Left ventricle myocardium inferior (tissue), 1 donor: ENCODE measurements around the gene PTPRN. TPM values are rescaled to one million over a fixed set of nuclear protein-coding genes. Genes with fewer than 3 reads are reported as not detected.
A peak's percentile ranks its signal among the peaks of the same experiment; 100 is the strongest.

Source experiments
- DNase-seq: peaks from one replicate; pipeline ENCODE4 v3.0.0-alpha.2; 2020
- H3K27ac ChIP-seq: fragments of 200-600 bp; replicated peaks from 2 replicates; pipeline ENCODE4 v1.8.0; 2021
- H3K27me3 ChIP-seq: fragments of 200-600 bp; 2 replicates; pipeline ENCODE4 v1.8.0; 2021; ENCODE audit warnings: low read depth
- H3K36me3 ChIP-seq: fragments of 200-600 bp; 2 replicates; pipeline ENCODE4 v1.8.0; 2021
- H3K4me1 ChIP-seq: fragments of 200-600 bp; 2 replicates; pipeline ENCODE4 v1.8.0; 2021
- H3K4me3 ChIP-seq: fragments of 200-600 bp; 2 replicates; pipeline ENCODE4 v1.8.0; 2021; ENCODE audit warnings: mild to moderate bottlenecking, moderate library complexity
- H3K9me3 ChIP-seq: fragments of 200-600 bp; replicated peaks from 2 replicates; pipeline ENCODE4 v1.8.0; 2021
- intact Hi-C: fragments of 100-400 bp; cut with micrococcal nuclease; formaldehyde crosslinking; loops from one replicate; pipeline ENCODE4 v1.11.0; 2022
- microRNA-seq: library from miRNA; unstranded; fragments of <30 nt; microRNA quantifications from one replicate; pipeline ENCODE4 v1.2.0, GENCODE V29; 2020
- total RNA-seq: library from RNA; stranded (reverse); fragmentation: NEBNext Ultra II Directional; extraction: Animal tissue kit (Norgen Biotek cat#: 25700); gene quantifications from one replicate; pipeline ENCODE4 v1.2.1, GENCODE V29; 2021
- TF ChIP-seq, protein P1 (sequence below): fragments of 200-600 bp; IDR thresholded peaks from 2 replicates; pipeline ENCODE4 v1.8.0; 2021; ENCODE audit warnings: antibody characterized with exemption, mild to moderate bottlenecking, borderline replicate concordance
- donor health status: DM: no; HTN: yes; CAD: no; lungs with severe emphysema.

PTPRN gene
- total RNA-seq, 1 donor from 2014 or later: 0.11 TPM

DNA sequence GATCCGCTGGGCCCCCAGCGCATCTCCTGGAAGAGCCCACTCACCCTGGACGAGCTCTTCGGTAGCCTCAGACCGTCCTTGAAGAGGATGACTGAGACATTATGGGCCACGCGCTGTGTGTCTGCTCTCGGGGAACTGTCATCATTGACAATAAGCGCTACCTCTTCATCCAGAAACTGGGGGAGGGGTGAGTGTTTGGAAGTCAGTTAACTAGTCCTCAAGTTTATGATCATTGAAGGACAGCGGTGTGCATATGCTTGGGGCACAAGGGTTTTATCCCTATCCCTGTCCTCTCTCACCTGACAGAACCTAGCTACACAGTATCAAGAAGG is 63.3 kb downstream of the PTPRN start:
- peaks cover 29% of the 10 kb centered on the region for H3K36me3 ChIP-seq
- intact Hi-C loops: no loop called here
- TF ChIP-seq, protein P1, sequence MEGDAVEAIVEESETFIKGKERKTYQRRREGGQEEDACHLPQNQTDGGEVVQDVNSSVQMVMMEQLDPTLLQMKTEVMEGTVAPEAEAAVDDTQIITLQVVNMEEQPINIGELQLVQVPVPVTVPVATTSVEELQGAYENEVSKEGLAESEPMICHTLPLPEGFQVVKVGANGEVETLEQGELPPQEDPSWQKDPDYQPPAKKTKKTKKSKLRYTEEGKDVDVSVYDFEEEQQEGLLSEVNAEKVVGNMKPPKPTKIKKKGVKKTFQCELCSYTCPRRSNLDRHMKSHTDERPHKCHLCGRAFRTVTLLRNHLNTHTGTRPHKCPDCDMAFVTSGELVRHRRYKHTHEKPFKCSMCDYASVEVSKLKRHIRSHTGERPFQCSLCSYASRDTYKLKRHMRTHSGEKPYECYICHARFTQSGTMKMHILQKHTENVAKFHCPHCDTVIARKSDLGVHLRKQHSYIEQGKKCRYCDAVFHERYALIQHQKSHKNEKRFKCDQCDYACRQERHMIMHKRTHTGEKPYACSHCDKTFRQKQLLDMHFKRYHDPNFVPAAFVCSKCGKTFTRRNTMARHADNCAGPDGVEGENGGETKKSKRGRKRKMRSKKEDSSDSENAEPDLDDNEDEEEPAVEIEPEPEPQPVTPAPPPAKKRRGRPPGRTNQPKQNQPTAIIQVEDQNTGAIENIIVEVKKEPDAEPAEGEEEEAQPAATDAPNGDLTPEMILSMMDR: no peak
- no peak for DNase-seq
- H3K27me3 ChIP-seq: no peaks in the 10 kb centered on the region
- H3K27ac ChIP-seq: peak overlapping the region; percentile 93
- no peaks in the 10 kb centered on the region for H3K9me3 ChIP-seq
- peaks cover 62% of the 10 kb centered on the region for H3K4me1 ChIP-seq
- H3K4me3 ChIP-seq: peak overlapping the region; percentile 81

DNA sequence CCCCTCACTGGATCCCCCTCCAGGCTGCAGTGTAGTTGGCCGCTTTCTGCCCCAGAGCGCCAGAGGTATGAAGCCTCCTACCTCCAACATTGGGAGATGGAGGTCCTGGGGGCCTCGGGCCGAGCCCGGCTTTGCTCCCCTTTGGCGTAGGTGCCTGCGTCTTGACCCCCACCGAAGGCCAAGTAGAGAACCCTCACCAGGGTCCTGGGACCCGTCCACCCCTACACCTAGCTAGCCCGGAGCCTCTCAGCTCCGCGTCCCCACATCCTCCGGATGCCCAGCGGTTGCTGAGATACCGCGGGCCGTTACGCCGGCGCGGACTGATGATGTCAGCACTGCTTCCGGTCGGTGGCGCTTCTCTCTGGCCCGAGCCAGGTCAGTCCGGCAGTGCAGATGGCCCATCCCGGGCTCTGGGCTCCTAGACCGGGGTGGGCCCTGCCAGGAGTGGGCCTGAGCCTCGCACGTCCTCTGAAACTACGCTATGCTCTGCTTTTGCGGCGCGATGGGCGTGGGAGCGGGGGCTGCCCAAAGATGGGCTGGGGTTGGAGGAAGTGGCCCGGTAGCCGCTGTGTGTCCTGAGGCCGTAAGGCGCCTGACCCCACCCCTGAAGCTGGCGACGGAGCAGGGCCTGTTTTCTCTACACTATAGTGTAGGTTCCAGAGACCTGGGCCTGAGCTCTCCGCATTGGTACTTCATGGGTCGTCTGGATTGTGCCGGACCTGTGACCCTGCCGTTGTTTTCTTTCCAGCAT is 63.9 kb downstream of the PTPRN start, which contains the start of the genes GLB1L and STK16:
GLB1L (minus strand) TSS at position 297 of the 751 bp plus-strand sequence. CDS start 1,871 bp downstream, outside the sequence.
STK16 (plus strand) TSS at position 332 of the 751 bp plus-strand sequence. CDS start 521 bp downstream, outside the sequence.
- Histone ChIP-seq H3K27ac (peak within 1 kb of the TSS; percentile 93), H3K27me3 (no peaks in the 10 kb centered on the region), H3K9me3 (no peaks in the 10 kb centered on the region), H3K4me1 (peaks cover 57% of the 10 kb centered on the region), H3K4me3 (peak within 1 kb of the TSS; percentile 81), H3K36me3 (peaks cover 23% of the 10 kb centered on the region)
- intact Hi-C loops: no loop called here
- TF ChIP-seq, protein P1: no peak
- peak; percentile 96 for DNase-seq

DNA sequence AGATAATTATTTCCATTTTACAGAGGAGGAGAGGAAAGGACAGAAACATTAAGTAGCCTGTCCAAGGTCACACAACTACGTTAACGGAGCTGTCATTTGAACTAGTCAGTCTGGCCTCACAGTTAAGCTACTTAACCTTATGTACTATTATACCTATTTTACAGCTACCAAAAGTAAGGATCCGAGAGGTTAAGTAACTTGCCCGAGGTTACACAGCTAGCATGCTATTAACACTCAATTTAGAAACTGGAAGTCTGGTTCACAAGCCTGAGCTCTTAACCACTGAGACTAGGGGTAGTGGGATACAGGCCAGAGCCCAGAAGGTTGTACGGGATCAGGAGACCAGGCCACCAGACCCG is 64.4 kb downstream of the PTPRN start:
- intact Hi-C loops: no loop called here
- peak overlapping the region; percentile 81 for H3K4me3 ChIP-seq
- H3K4me1 ChIP-seq: peaks cover 52% of the 10 kb centered on the region
- H3K9me3 ChIP-seq: no peaks in the 10 kb centered on the region
- TF ChIP-seq, protein P1: no peak
- peaks cover 18% of the 10 kb centered on the region for H3K36me3 ChIP-seq
- peak overlapping the region; percentile 93 for H3K27ac ChIP-seq
- no peaks in the 10 kb centered on the region for H3K27me3 ChIP-seq
- no peak for DNase-seq

DNA sequence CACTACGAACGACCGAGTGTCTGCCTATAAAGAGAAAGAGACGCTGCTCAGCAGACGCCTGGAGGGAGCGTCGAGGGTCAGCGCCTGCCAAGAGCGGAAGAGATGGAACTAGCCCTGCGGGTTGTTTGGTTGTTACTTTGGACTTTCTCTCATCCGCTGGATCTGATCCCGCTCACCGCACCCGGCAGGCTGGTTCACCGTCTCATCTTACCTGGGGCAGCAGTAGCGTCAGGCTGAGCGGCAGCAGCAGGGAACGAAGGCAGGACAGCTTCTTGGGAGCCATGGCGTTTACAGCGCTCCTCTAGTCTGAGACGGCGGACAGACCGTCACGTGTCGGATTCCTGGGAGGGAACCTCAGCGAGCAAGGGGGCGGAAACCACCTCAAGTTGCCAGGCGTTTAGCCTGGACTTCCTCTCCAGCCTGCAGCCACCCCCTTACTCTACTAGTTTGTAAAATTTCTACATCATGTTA is 65.9 kb downstream of the PTPRN start:
- TF ChIP-seq, protein P1: no peak
- Histone ChIP-seq H3K36me3 (peaks cover 18% of the 10 kb centered on the region), H3K4me1 (peaks cover 37% of the 10 kb centered on the region), H3K4me3 (peak overlapping the region; percentile 41), H3K27me3 (no peaks in the 10 kb centered on the region), H3K27ac (no peak overlapping the region), H3K9me3 (no peaks in the 10 kb centered on the region)
- intact Hi-C loops: no loop called here
- no peak for DNase-seq

Small RNA genes within 50 kb of the gene (microRNA-seq; reads per million reads assigned to microRNA genes)
- gene MIR153-1: not detected

Other genes with a start within 250 kb of the PTPRN start
- not detected for gene IHH, start 248.5 kb downstream of the PTPRN start, total RNA-seq
- 6.4 TPM for gene NHEJ1, start 148.6 kb downstream of the PTPRN start, total RNA-seq
- 0.58 TPM for gene SLC23A3, start 139.4 kb downstream of the PTPRN start, total RNA-seq
- gene CNPPD1, start 132.5 kb downstream of the PTPRN start, total RNA-seq: 58.1 TPM
- gene RETREG2, start 131.1 kb downstream of the PTPRN start, total RNA-seq: 29.9 TPM
- 19.7 TPM for gene ZFAND2B, start 102.6 kb downstream of the PTPRN start, total RNA-seq
- 21.5 TPM for gene ABCB6, start 90.4 kb downstream of the PTPRN start, total RNA-seq
- 78.2 TPM for gene ATG9A, start 79.8 kb downstream of the PTPRN start, total RNA-seq
- gene ANKZF1, start 79.6 kb downstream of the PTPRN start, total RNA-seq: 29.8 TPM
- 1.7 TPM for gene GLB1L, start 64.0 kb downstream of the PTPRN start, total RNA-seq
- 19.2 TPM for gene STK16, start 63.9 kb downstream of the PTPRN start, total RNA-seq
- not detected for gene TUBA4B, start 56.2 kb downstream of the PTPRN start, total RNA-seq
- 130 TPM for gene TUBA4A, start 55.5 kb downstream of the PTPRN start, total RNA-seq
- gene DNAJB2, start 30.0 kb downstream of the PTPRN start, total RNA-seq: 77.5 TPM
- gene RESP18, start 23.3 kb upstream of the PTPRN start, total RNA-seq: not detected
- gene DNPEP, start 78.5 kb upstream of the PTPRN start, total RNA-seq: 73.0 TPM
- gene DES, start 109.0 kb upstream of the PTPRN start, total RNA-seq: 15,954 TPM
- gene SPEG, start 125.4 kb upstream of the PTPRN start, total RNA-seq: 145 TPM
- gene GMPPA, start 189.5 kb upstream of the PTPRN start, total RNA-seq: 22.0 TPM
- gene ASIC4, start 205.1 kb upstream of the PTPRN start, total RNA-seq: not detected
- 104 TPM for gene CHPF, start 234.4 kb upstream of the PTPRN start, total RNA-seq
- 2.5 TPM for gene TMEM198, start 234.6 kb upstream of the PTPRN start, total RNA-seq